Esophagus muscularis mucosa (tissue), 4 donors: ENCODE results near the gene PRLR. TPM values are rescaled to one million over a fixed set of nuclear protein-coding genes. Genes with fewer than 3 reads are reported as not detected.

Experiments
- DNase-seq: peaks from one replicate; pipeline ENCODE4 v3.0.0-alpha.2; 2017; ENCODE audit errors: extremely low spot score
- H3K27ac ChIP-seq, 4 donors: fragments of 200-600 bp; sonication (generic); replicated peaks in 1 of 4; 1 replicate in 3 of 4; 2 replicates in 1 of 4; pipeline ENCODE4 v1.5.1; 2016 to 2019; ENCODE audit warnings: mild to moderate bottlenecking in 1 of 4
- H3K27me3 ChIP-seq, 4 donors: fragments of 200-600 bp; sonication (generic); one replicate each; pipeline versions ENCODE4 v1.5.1 to v1.6.0; 2016 to 2019
- H3K36me3 ChIP-seq, 4 donors: fragments of 200-600 bp; sonication (generic); one replicate each; pipeline ENCODE4 v1.5.1; 2016 to 2019
- H3K4me1 ChIP-seq, 4 donors: fragments of 200-600 bp; sonication (generic); one replicate each; pipeline ENCODE4 v1.5.1; 2016 to 2019
- H3K4me3 ChIP-seq, 4 donors: fragments of 200-600 bp; sonication (generic); 1 replicate in 2 of 4; 2 replicates in 2 of 4; pipeline ENCODE4 v1.5.1; 2016 to 2019; ENCODE audit warnings: mild to moderate bottlenecking in 4 of 4, moderate library complexity in 1 of 4
- H3K9me3 ChIP-seq, 4 donors: fragments of 200-600 bp; sonication (generic); 1 replicate in 3 of 4; 2 replicates in 1 of 4; pipeline ENCODE4 v1.5.1; 2016 to 2019
- EP300 ChIP-seq: sonication (generic); formaldehyde crosslinking; IDR thresholded peaks from one replicate; pipeline ENCODE4 v1.6.1; 2017; ENCODE audit warnings: antibody characterized with exemption
- POLR2A ChIP-seq: fragments of 450-650 bp; IDR thresholded peaks from one replicate; pipeline ENCODE4 v1.6.1; 2017; ENCODE audit warnings: antibody characterized with exemption, moderate library complexity, mild to moderate bottlenecking, low read depth
- POLR2AphosphoS5 ChIP-seq, 2 donors: sonication (generic); formaldehyde crosslinking; IDR thresholded peaks; one replicate each; pipeline ENCODE4 v1.6.1; 2017; ENCODE audit warnings: antibody characterized with exemption in 2 of 2
- WGBS: methylation state at CpG from one replicate; pipeline ENCODE4 v1.1.5; 2018; 5-methylcytosine and 5-hydroxymethylcytosine counted together
- intact Hi-C: fragments of 100-400 bp; cut with DNase I; formaldehyde crosslinking; loops from one replicate; pipeline ENCODE4 v1.15.1; 2023
- total RNA-seq, 4 donors: library from RNA; depleted of rRNA; stranded (reverse); fragments of >200 nt; gene quantifications; one replicate each; pipeline versions ENCODE4 v1.1.0 to v1.2.1, GENCODE V29; 2016
- TF ChIP-seq, protein P1 (sequence below), 3 experiments: fragments of 200-600 bp in 2 of 3; fragments of 450-650 bp in 1 of 3; sonication (generic) in 2 of 3; IDR thresholded peaks; one replicate each; pipeline ENCODE4 v1.5.1; 2017 to 2019; ENCODE audit warnings: antibody characterized with exemption in 3 of 3, mild to moderate bottlenecking in 2 of 3, moderate library complexity in 1 of 3

The PRLR gene
- total RNA-seq, 4 donors from 2014 or later: 0.66 to 1.7 (median 0.79) TPM

DNA sequence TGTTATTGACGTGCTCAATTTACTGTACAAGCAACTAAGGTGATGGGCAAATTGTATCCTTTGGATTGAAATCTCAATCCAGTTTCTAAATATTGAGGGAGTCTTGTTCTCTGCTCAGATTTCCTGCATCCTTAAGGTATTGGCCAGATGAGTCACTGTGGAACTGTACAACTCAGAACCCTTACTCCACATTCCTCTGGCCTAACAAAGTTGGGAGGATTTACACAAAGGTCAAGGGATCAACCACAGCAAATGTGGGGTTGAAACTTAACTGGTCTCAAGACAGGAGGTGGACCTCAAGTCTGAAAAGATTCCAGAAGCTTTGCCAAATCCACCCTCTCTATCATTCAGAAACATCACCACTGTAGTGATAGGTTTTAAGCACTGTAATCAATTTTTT is 101.0 kb downstream of the PRLR start:
- intact Hi-C loops: no loop called here
- Histone ChIP-seq H3K27ac (no peak overlapping the region), H3K4me3 (no peak overlapping the region), H3K36me3 (no peaks in the 10 kb centered on the region), H3K27me3 (no peaks in the 10 kb centered on the region), H3K9me3 (no peaks in the 10 kb centered on the region), H3K4me1 (no peaks in the 10 kb centered on the region)
- WGBS: 79% methylated on average over 1 of the region's 1 CpG
- DNase-seq: no peak
- TF ChIP-seq POLR2A (no peak), POLR2AphosphoS5 (IDR thresholded peaks at IDR 0.05) (no peak), EP300 (no peak)
- TF ChIP-seq, protein P1, sequence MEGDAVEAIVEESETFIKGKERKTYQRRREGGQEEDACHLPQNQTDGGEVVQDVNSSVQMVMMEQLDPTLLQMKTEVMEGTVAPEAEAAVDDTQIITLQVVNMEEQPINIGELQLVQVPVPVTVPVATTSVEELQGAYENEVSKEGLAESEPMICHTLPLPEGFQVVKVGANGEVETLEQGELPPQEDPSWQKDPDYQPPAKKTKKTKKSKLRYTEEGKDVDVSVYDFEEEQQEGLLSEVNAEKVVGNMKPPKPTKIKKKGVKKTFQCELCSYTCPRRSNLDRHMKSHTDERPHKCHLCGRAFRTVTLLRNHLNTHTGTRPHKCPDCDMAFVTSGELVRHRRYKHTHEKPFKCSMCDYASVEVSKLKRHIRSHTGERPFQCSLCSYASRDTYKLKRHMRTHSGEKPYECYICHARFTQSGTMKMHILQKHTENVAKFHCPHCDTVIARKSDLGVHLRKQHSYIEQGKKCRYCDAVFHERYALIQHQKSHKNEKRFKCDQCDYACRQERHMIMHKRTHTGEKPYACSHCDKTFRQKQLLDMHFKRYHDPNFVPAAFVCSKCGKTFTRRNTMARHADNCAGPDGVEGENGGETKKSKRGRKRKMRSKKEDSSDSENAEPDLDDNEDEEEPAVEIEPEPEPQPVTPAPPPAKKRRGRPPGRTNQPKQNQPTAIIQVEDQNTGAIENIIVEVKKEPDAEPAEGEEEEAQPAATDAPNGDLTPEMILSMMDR (IDR thresholded peaks at IDR 0.05): no peak

DNA sequence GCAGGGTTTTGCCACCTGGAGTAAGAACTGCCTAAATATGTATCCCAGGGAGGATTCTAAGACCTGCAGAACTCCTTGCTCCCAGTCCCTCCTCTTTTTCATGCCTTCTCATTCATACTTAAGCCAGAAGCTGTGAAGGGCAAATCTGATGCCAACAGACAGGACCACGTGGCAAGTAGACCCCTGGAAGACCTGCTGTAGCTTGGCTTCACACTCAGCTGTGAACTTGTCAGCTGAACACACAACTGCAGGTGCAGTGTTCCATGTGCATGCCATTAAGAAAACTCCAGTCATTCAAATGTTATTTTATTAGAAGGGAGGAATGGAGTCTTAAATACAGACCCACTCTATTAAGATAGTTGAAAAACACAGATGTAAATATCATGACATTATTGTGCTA is 103.3 kb downstream of the PRLR start:
- Histone ChIP-seq H3K27ac (no peak overlapping the region), H3K4me3 (no peak overlapping the region), H3K27me3 (no peaks in the 10 kb centered on the region), H3K9me3 (no peaks in the 10 kb centered on the region), H3K4me1 (no peaks in the 10 kb centered on the region), H3K36me3 (no peaks in the 10 kb centered on the region)
- WGBS: 25% methylated on average over 1 of the region's 1 CpG
- intact Hi-C loops: no loop called here
- TF ChIP-seq POLR2AphosphoS5 (IDR thresholded peaks at IDR 0.05): no peak
- TF ChIP-seq, protein P1 (IDR thresholded peaks at IDR 0.05): no peak
- DNase-seq: no peak

DNA sequence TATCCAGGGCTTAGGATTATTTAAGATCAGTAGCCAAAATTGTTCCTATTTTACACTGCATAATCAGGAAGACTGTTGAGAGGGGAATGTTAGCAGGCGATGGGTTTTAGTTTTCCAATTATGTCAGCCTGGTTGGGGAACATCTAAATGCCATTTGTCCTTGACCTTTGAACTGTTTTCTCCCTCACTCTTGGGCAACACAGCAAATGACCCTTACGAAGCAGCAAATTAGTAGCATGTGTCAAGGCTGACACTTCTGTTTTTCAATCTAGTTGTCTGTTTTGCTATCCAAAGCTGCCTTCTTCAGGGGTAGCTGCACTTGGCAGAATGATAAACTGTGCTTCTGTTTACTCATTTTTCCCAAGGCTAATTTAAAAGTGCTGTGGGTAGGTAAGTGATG is 104.5 kb downstream of the PRLR start:
- no peaks in the 10 kb centered on the region for H3K27me3 ChIP-seq
- DNase-seq: no peak
- WGBS: 53% methylated on average over 2 of the region's 2 CpGs
- no peak overlapping the region for H3K4me3 ChIP-seq
- no peaks in the 10 kb centered on the region for H3K4me1 ChIP-seq
- no peaks in the 10 kb centered on the region for H3K9me3 ChIP-seq
- TF ChIP-seq, protein P1 (IDR thresholded peaks at IDR 0.05): no peak
- TF ChIP-seq POLR2A (no peak), POLR2AphosphoS5 (IDR thresholded peaks at IDR 0.05) (no peak), EP300 (no peak)
- H3K27ac ChIP-seq: no peak overlapping the region
- H3K36me3 ChIP-seq: no peaks in the 10 kb centered on the region
- intact Hi-C loops: no loop called here

DNA sequence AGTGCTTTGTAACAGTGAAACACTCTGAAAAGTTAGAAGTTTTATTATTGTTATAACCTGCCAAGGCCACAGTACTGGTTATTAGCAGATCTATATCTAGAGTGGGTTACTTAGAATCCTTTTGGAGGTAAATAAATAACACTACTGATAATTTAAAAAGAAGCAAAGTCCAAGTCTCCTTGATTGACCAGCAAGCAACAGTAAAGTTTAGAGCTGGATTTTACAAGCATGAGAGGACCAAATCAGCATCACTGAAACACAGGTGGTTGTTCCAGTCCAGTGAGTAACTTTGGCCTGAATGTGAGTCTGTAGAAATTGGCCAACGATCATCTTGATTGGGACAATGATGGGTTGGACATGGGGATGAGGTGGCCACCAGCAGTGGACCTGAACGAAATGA is 105.4 kb downstream of the PRLR start:
- DNase-seq: no peak
- H3K9me3 ChIP-seq: no peaks in the 10 kb centered on the region
- H3K4me1 ChIP-seq: no peaks in the 10 kb centered on the region
- no peak for TF ChIP-seq POLR2AphosphoS5 (IDR thresholded peaks at IDR 0.05)
- TF ChIP-seq, protein P1 (IDR thresholded peaks at IDR 0.05): no peak
- TF ChIP-seq EP300: no peak
- TF ChIP-seq POLR2A: no peak
- H3K27ac ChIP-seq: no peak overlapping the region
- intact Hi-C loops: no loop called here
- WGBS: 72% methylated on average over 2 of the region's 2 CpGs
- no peak overlapping the region for H3K4me3 ChIP-seq
- no peaks in the 10 kb centered on the region for H3K27me3 ChIP-seq
- no peaks in the 10 kb centered on the region for H3K36me3 ChIP-seq

DNA sequence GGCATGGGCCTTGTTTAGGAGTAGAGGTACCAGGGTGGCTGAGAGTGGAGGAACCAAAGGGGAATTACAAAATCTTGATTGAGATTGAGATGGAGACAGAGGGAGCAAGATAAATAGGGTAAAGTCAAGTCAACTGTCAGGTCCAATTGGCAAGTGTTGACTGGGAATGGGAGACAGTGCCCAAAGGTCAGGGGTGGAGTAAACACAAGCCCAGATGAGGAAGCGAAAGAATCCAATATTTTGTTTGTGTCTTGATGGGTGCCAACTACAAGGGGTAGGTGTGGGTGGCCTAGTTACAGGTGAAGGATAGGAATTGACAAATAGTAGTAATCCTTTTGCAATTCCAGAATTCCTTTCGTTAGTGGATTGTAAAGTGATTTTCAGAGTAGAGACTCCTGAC is 107.5 kb downstream of the PRLR start:
- Histone ChIP-seq H3K27ac (no peak overlapping the region), H3K4me3 (no peak overlapping the region), H3K4me1 (no peaks in the 10 kb centered on the region), H3K36me3 (no peaks in the 10 kb centered on the region), H3K9me3 (no peaks in the 10 kb centered on the region), H3K27me3 (no peaks in the 10 kb centered on the region)
- WGBS: 85% methylated on average over 2 of the region's 2 CpGs
- TF ChIP-seq POLR2A: no peak
- TF ChIP-seq, protein P1 (IDR thresholded peaks at IDR 0.05): no peak
- no peak for TF ChIP-seq POLR2AphosphoS5 (IDR thresholded peaks at IDR 0.05)
- no peak for TF ChIP-seq EP300
- no peak for DNase-seq
- intact Hi-C loops: no loop called here
